K562 (cell line): ENCODE results near the gene GPR89A. TPM values are rescaled to one million over a fixed set of nuclear protein-coding genes. Genes with fewer than 3 reads are reported as not detected.
"Not testable (repeated sequence)": the region's sequence is repeated elsewhere in the genome, so short reads cannot be mapped to it uniquely, and the experiment has no call there.

Experiments
- ATAC-seq: fragments of 200-7000 bp; cut with Tn5 transposase; 3 replicates; pipeline ENCODE4 v1.9.1; 2020; ENCODE audit warnings: moderate library complexity
- BruUV-seq: library from RNA; stranded (reverse); fragments of 400-500 nt; replicated peaks from 2 replicates; lab custom pipeline; 2021; lab: Mats Ljungman, UMichigan
- CTCF ChIA-PET: fragments of 300-600 bp; formaldehyde crosslinking; extraction: SDS; loops from one replicate; lab custom pipeline; 2021; ENCODE audit warnings: low intra/inter-chr PET ratio; lab: Yijun Ruan, JAX
- POLR2A ChIA-PET: fragments of 300-600, 350-650 bp; sonication (Branson Sonifier 250); formaldehyde crosslinking; extraction: SDS; loops from one replicate; lab custom pipeline; 2021; ENCODE audit warnings: antibody characterized with exemption, inconsistent platforms; lab: Yijun Ruan, JAX
- DNase-seq, 4 experiments: peaks; one replicate each; pipeline versions ENCODE4 v3.0.0 to v3.0.0-alpha.2; 2011 to 2018; ENCODE audit warnings: low spot score in 3 of 4, mixed read lengths in 3 of 4; ENCODE audit errors: extremely low read depth in 1 of 4
- FAIRE-seq: peaks from 2 replicates; lab custom pipeline; 2011; peaks lifted over from hg19 to GRCh38; lab: Jason Lieb, UNC
- H2AFZ ChIP-seq: 2 replicates; pipeline ENCODE4 v1.6.0; 2011; ENCODE audit warnings: low read depth, low read length, control low read depth, inconsistent platforms
- H3K27ac ChIP-seq: fragments of 200-600 bp; 3 replicates; pipeline ENCODE4 v1.8.0; 2011; ENCODE audit warnings: low read depth, mild to moderate bottlenecking, control low read depth, inconsistent platforms, low read length, moderate library complexity, mixed read lengths; ENCODE audit errors: extremely low read depth
- H3K27me3 ChIP-seq, 2 experiments: fragments of 300-600 bp in 1 of 2; 2 replicates in 1 of 2; 3 replicates in 1 of 2; pipeline versions ENCODE4 v1.6.0 to v1.8.0; 2011; ENCODE audit warnings: inconsistent platforms in 2 of 2, low read length in 2 of 2, mild to moderate bottlenecking in 1 of 2, mixed read lengths in 1 of 2, moderate library complexity in 1 of 2; ENCODE audit not compliant: control insufficient read depth in 2 of 2, insufficient read depth in 2 of 2
- H3K36me3 ChIP-seq: fragments of 300-600 bp; 3 replicates; pipeline ENCODE4 v1.8.0; 2011; ENCODE audit warnings: mild to moderate bottlenecking, low read length, inconsistent platforms; ENCODE audit not compliant: control insufficient read depth, insufficient read depth
- H3K4me1 ChIP-seq, 2 experiments: fragments of 200-600 bp in 1 of 2; replicated peaks in 1 of 2; 2 replicates in 1 of 2; 3 replicates in 1 of 2; pipeline versions ENCODE4 v1.5.1 to v1.8.0; 2011; ENCODE audit warnings: inconsistent platforms in 2 of 2, low read length in 2 of 2, mild to moderate bottlenecking in 1 of 2, mixed read lengths in 1 of 2, moderate library complexity in 1 of 2; ENCODE audit not compliant: control insufficient read depth in 2 of 2, insufficient read depth in 2 of 2
- H3K4me2 ChIP-seq: 2 replicates; pipeline ENCODE4 v1.6.1; 2011; ENCODE audit warnings: low read length, control low read depth, inconsistent platforms, mixed read lengths; ENCODE audit not compliant: insufficient read depth
- H3K4me3 ChIP-seq: fragments of 200-600 bp; sonication (generic), shearing (Covaris generic); 2 replicates; pipeline ENCODE4 v1.5.1; 2016; ENCODE audit warnings: control low read depth, inconsistent platforms
- H3K79me2 ChIP-seq: fragments of 200-600 bp; 3 replicates; pipeline ENCODE4 v1.8.0; 2011; ENCODE audit warnings: low read length, inconsistent platforms; ENCODE audit not compliant: control insufficient read depth, insufficient read depth
- H3K9ac ChIP-seq, 2 experiments: 2 replicates each; pipeline versions ENCODE4 v1.6.0 to v1.6.1; 2011; ENCODE audit warnings: low read depth in 2 of 2, low read length in 2 of 2, control low read depth in 1 of 2, inconsistent platforms in 1 of 2, mild to moderate bottlenecking in 1 of 2, mixed read lengths in 1 of 2; ENCODE audit not compliant: insufficient read depth in 1 of 2
- H3K9me1 ChIP-seq: one replicate; pipeline ENCODE4 v1.6.0; 2011; ENCODE audit warnings: inconsistent platforms, mild to moderate bottlenecking, low read length, moderate library complexity; ENCODE audit not compliant: control insufficient read depth, insufficient read depth
- H3K9me3 ChIP-seq: replicated peaks from 2 replicates; pipeline ENCODE4 v1.5.1; 2011; ENCODE audit warnings: low read depth, low read length, inconsistent platforms; ENCODE audit not compliant: control insufficient read depth, insufficient read depth
- H4K20me1 ChIP-seq: replicated peaks from 2 replicates; pipeline ENCODE4 v1.6.1; 2011; ENCODE audit warnings: low read length, inconsistent platforms, mixed read lengths; ENCODE audit not compliant: control insufficient read depth, insufficient read depth
- WGBS: fragments of 100-300 bp; shearing (Covaris generic); methylation state at CpG from one replicate; pipeline ENCODE4 v1.1.6; 2016; ENCODE audit warnings: low coverage, mixed read lengths; ENCODE audit not compliant: insufficient coverage; ENCODE audit errors: missing lambda C conversion rate; 5-methylcytosine and 5-hydroxymethylcytosine counted together
- in situ Hi-C: fragments of 300-500 bp; cut with MboI; formaldehyde crosslinking; loops from 4 replicates; pipeline ENCODE4 v1.15.0; 2018; ENCODE audit warnings: inconsistent platforms, mixed read lengths
- intact Hi-C: fragments of 100-400 bp; cut with micrococcal nuclease; formaldehyde crosslinking; loops from 2 replicates; pipeline ENCODE4 v1.14.2; 2022
- polyA plus RNA-seq, 8 experiments: library from polyadenylated mRNA; depleted of rRNA in 4 of 8; stranded (reverse) in 5 of 8; unstranded in 3 of 8; fragments of >200 nt; fragmentation: Nextera tagmentation in 2 of 8; fragmentation: Illumina TruSeq in 1 of 8; extraction: Ambion mirVana in 2 of 8; extraction: Trizol in 1 of 8; gene quantifications; 2 replicates each; pipeline versions ENCODE4 v1.2.1 to v1.2.3, GENCODE V29; 2011 to 2014; ENCODE audit warnings: inconsistent platforms in 1 of 8, missing spikeins in 1 of 8
- total RNA-seq, 7 experiments: library from RNA; depleted of rRNA in 6 of 7; stranded (reverse); fragments of >200 nt in 6 of 7; fragmentation: Illumina TruSeq in 2 of 7; extraction: Trizol in 2 of 7; gene quantifications; 2 replicates each; pipeline versions ENCODE4 v1.2.1 to v1.2.3, GENCODE V29; 2011 to 2021; ENCODE audit warnings: low replicate concordance in 1 of 7

GPR89A gene
- total and polyA plus RNA-seq, 9 of the 15 experiments (the other 6 are each of a cell fraction or from before 2014, with no cell fraction given), result 23.0 to 63.4 (median 37.4) TPM

- H4K20me1 ChIP-seq, H2AFZ ChIP-seq, H3K4me2 ChIP-seq, FAIRE-seq, H3K9me1 ChIP-seq, H3K4me3 ChIP-seq, H3K27ac ChIP-seq, H3K36me3 ChIP-seq, in situ Hi-C loops, H3K79me2 ChIP-seq, DNase-seq, ATAC-seq, intact Hi-C loops, H3K9ac ChIP-seq, H3K9me3 ChIP-seq, BruUV-seq, CTCF ChIA-PET, H3K4me1 ChIP-seq, POLR2A ChIA-PET, H3K27me3 ChIP-seq: not testable (repeated sequence)
- 100% methylated on average over 1 of the region's 3 CpGs for WGBS
Observed at GRCh38 chr1:145684858-145685257, 77.1 kb downstream of the GPR89A start.

GRCh38 chr1:145686078-145686477 is 78.3 kb downstream of the GPR89A start:
- H3K9me1 ChIP-seq, H3K4me3 ChIP-seq, FAIRE-seq, in situ Hi-C loops, H3K9me3 ChIP-seq, H3K36me3 ChIP-seq, H3K4me1 ChIP-seq, H4K20me1 ChIP-seq, H3K27ac ChIP-seq, DNase-seq, intact Hi-C loops, ATAC-seq, H3K9ac ChIP-seq, H3K27me3 ChIP-seq, H3K79me2 ChIP-seq, CTCF ChIA-PET, H2AFZ ChIP-seq, POLR2A ChIA-PET, H3K4me2 ChIP-seq, BruUV-seq: not testable (repeated sequence)
- WGBS, result no CpG with 5 or more reads among the region's 1 CpG
